Fibroblast of villous mesenchyme (primary cell): ENCODE data around the gene FANCL. TPM values are rescaled to one million over a fixed set of nuclear protein-coding genes. Genes with fewer than 3 reads are reported as not detected.
"Not testable (repeated sequence)": the region's sequence is repeated elsewhere in the genome, so short reads cannot be mapped to it uniquely, and the experiment has no call there.

Experiments
- DNase-seq: peaks from one replicate; pipeline ENCODE4 v3.0.0-alpha.2; 2010; ENCODE audit warnings: low read depth
- H3K4me3 ChIP-seq: 2 replicates; pipeline ENCODE4 v1.5.1; 2011; ENCODE audit warnings: low read depth, mild to moderate bottlenecking, low read length
- total RNA-seq: library from RNA; depleted of rRNA; stranded (reverse); fragments of >200 nt; gene quantifications from 2 replicates; pipeline ENCODE4 v1.2.3, GENCODE V29; 2012
- TF ChIP-seq, protein P1 (sequence below): IDR thresholded peaks from 2 replicates; pipeline ENCODE4 v1.5.1; 2012; ENCODE audit warnings: low read depth, mild to moderate bottlenecking, low read length; ENCODE audit not compliant: insufficient read depth

The FANCL gene
- total RNA-seq, 1 donor: 26.8 TPM

DNA sequence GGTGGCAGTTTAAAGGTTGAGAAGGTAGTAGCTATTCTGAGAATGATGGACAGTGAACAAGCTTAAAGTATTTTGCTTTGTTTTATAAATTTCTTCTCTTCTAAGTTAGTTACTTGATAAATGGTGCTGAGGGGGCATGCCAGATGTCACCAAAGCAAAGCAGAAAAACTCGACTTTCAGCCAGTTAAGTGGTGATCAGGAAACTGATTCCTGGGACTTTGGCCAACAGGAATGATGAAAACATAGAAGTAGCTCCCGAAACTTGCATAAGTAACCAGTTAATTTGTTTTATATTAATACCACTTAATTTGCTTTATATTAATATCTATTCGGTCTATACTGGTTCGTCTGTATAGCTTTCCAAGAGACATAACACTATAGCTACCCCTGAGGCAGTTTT lies 82.6 kb downstream of the FANCL start:
- no peak for DNase-seq
- TF ChIP-seq, protein P1, sequence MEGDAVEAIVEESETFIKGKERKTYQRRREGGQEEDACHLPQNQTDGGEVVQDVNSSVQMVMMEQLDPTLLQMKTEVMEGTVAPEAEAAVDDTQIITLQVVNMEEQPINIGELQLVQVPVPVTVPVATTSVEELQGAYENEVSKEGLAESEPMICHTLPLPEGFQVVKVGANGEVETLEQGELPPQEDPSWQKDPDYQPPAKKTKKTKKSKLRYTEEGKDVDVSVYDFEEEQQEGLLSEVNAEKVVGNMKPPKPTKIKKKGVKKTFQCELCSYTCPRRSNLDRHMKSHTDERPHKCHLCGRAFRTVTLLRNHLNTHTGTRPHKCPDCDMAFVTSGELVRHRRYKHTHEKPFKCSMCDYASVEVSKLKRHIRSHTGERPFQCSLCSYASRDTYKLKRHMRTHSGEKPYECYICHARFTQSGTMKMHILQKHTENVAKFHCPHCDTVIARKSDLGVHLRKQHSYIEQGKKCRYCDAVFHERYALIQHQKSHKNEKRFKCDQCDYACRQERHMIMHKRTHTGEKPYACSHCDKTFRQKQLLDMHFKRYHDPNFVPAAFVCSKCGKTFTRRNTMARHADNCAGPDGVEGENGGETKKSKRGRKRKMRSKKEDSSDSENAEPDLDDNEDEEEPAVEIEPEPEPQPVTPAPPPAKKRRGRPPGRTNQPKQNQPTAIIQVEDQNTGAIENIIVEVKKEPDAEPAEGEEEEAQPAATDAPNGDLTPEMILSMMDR: no peak

GRCh38 chr2:58157754-58158153 lies 83.4 kb downstream of the FANCL start:
- TF ChIP-seq, protein P1: no peak
- no peak for DNase-seq
- no peak overlapping the region for H3K4me3 ChIP-seq

More for the DNA sequence above, 82.6 kb downstream of the FANCL start:
- H3K4me3 ChIP-seq: no peak overlapping the region

DNA sequence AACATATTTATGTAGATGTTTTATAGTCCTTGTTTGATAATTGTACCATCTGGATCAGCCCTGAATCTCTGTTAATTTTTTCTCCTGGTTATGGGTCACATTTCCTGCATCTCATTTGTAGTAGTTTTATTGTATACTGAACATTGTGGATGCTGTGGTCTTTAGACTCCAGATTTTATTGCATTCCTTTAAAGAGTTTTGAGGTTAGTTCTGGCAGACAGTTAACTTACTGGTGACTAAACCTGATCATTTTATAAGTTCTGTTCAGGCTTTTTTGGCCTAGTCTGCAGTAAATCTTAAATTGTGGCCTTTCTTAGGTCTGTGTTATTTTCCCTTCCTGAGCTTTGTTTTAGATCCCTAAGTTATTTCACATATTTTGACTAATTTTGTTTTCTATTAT lies 84.3 kb downstream of the FANCL start:
- TF ChIP-seq, protein P1: no peak
- H3K4me3 ChIP-seq: no peak overlapping the region
- peak; percentile 80 for DNase-seq

- TF ChIP-seq, protein P1: no peak
- no peak overlapping the region for H3K4me3 ChIP-seq
- no peak for DNase-seq
These were observed 85.9 kb downstream of the FANCL start for GRCh38 chr2:58155160-58155778.

GRCh38 chr2:58146707-58147106 lies 94.4 kb downstream of the FANCL start:
- TF ChIP-seq, protein P1: no peak
- no peak for DNase-seq
- H3K4me3 ChIP-seq: no peak overlapping the region

GRCh38 chr2:58145769-58146168 lies 95.4 kb downstream of the FANCL start:
- H3K4me3 ChIP-seq, DNase-seq: not testable (repeated sequence)

DNA sequence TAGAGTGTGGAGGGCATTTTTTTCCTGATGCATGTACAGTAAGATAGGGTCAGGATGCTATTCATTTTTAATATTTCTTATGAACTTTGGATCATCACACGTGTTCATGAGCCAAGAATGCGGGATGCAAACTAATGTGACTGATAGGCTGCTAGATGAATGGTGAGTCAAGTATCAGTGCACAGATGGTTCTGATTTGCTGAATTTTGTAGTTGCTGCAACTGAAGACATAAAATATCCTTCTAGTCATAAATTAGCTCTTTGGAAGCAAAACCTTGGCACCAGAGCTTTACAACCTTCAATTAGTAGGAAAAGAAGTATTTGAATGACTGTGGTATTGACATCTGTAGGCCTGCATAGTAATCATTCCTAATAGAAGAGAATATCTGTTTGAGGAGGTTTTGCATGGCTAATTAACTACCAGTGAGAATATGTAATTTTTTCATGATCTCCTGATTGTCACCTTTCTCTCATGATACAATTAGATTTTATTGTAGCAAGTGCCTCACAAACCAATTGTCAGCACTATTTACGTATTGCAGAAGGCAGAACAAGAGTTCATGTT lies 100.5 kb downstream of the FANCL start:
- TF ChIP-seq, protein P1: no peak
- peak; percentile 23 for DNase-seq

More for the DNA sequence above, 100.5 kb downstream of the FANCL start:
- no peak overlapping the region for H3K4me3 ChIP-seq
